GM12878 (cell line): ENCODE data around the gene PTPRU. TPM values are rescaled to one million over a fixed set of nuclear protein-coding genes. Genes with fewer than 3 reads are reported as not detected.
A peak's percentile ranks its signal among the peaks of the same experiment; 100 is the strongest.

Source experiments
- ATAC-seq: fragments of 200-7000 bp; cut with Tn5 transposase; 3 replicates; pipeline ENCODE4 v1.9.1; 2020; ENCODE audit warnings: mild to moderate bottlenecking, moderate library complexity
- BruUV-seq: library from RNA; stranded (reverse); fragments of 400-500 nt; replicated peaks from 2 replicates; lab custom pipeline; 2021; lab: Mats Ljungman, UMichigan
- CTCF ChIA-PET: fragments of 300-600 bp; sonication (Branson Sonifier 250); formaldehyde crosslinking; extraction: SDS; loops from one replicate; lab custom pipeline; 2021; ENCODE audit warnings: inconsistent platforms; lab: Yijun Ruan, JAX
- POLR2A ChIA-PET: fragments of 350-600 bp; formaldehyde crosslinking; extraction: SDS; loops from one replicate; lab custom pipeline; 2021; ENCODE audit warnings: inconsistent platforms; lab: Charles Lee
- RAD21 ChIA-PET: fragments of 300-600 bp; sonication (Branson Sonifier 250); formaldehyde crosslinking; loops from one replicate; lab custom pipeline; 2023; ENCODE audit warnings: antibody characterized with exemption; ENCODE audit not compliant: unreplicated experiment; lab: Charles Lee
- SMC1A ChIA-PET: fragments of 300-600 bp; sonication (Branson Sonifier 250); formaldehyde crosslinking; loops from one replicate; lab custom pipeline; 2023; ENCODE audit not compliant: unreplicated experiment, uncharacterized antibody; lab: Charles Lee
- DNase-seq: peaks from one replicate; pipeline ENCODE4 v3.0.0-alpha.2; 2011; ENCODE audit warnings: low read depth, low spot score
- FAIRE-seq: peaks from 3 replicates; lab custom pipeline; 2011; peaks lifted over from hg19 to GRCh38; lab: Jason Lieb, UNC
- H2AFZ ChIP-seq: 2 replicates; pipeline ENCODE4 v1.6.0; 2011; ENCODE audit warnings: low read depth, low read length, control low read depth; ENCODE audit not compliant: control insufficient read depth
- H3K27ac ChIP-seq: 2 replicates; pipeline ENCODE4 v1.5.1; 2011; ENCODE audit warnings: control low read depth; ENCODE audit not compliant: control insufficient read depth, insufficient read depth
- H3K27me3 ChIP-seq, 2 experiments: replicated peaks in 1 of 2; 2 replicates each; pipeline versions ENCODE4 v1.6.0 to v1.6.1; 2011; ENCODE audit warnings: low read length in 1 of 2; ENCODE audit not compliant: control insufficient read depth in 2 of 2, insufficient read depth in 2 of 2
- H3K36me3 ChIP-seq, 2 experiments: 2 replicates each; pipeline ENCODE4 v1.5.1; 2011; ENCODE audit warnings: low read length in 1 of 2; ENCODE audit not compliant: control insufficient read depth in 2 of 2, insufficient read depth in 2 of 2
- H3K4me1 ChIP-seq: 2 replicates; pipeline ENCODE4 v1.6.1; 2011; ENCODE audit warnings: mild to moderate bottlenecking, low read length, moderate library complexity, mixed read lengths; ENCODE audit not compliant: control insufficient read depth, insufficient read depth
- H3K4me2 ChIP-seq: 2 replicates; pipeline ENCODE4 v1.6.0; 2011; ENCODE audit warnings: control low read depth; ENCODE audit not compliant: control insufficient read depth, insufficient read depth
- H3K4me3 ChIP-seq: fragments of 200-600 bp; sonication (generic); 2 replicates; pipeline ENCODE4 v1.5.1; 2016
- H3K79me2 ChIP-seq: 2 replicates; pipeline ENCODE4 v1.6.0; 2011; ENCODE audit warnings: low read length; ENCODE audit not compliant: control insufficient read depth, insufficient read depth
- H3K9ac ChIP-seq: 2 replicates; pipeline ENCODE4 v1.8.0; 2011; ENCODE audit warnings: low read length, control low read depth, mixed read lengths; ENCODE audit not compliant: control insufficient read depth, insufficient read depth
- H3K9me3 ChIP-seq: replicated peaks from 3 replicates; pipeline ENCODE4 v1.5.1; 2011; ENCODE audit warnings: mild to moderate bottlenecking, low read length; ENCODE audit not compliant: control insufficient read depth, insufficient read depth
- H4K20me1 ChIP-seq: 2 replicates; pipeline ENCODE4 v1.6.0; 2011; ENCODE audit not compliant: control insufficient read depth, insufficient read depth
- EP300 ChIP-seq, 2 experiments: fragments of 150-350 bp in 1 of 2; IDR thresholded peaks; 2 replicates each; pipeline ENCODE4 v1.6.1; 2011 to 2012; ENCODE audit warnings: low read depth in 2 of 2, low read length in 2 of 2, borderline replicate concordance in 1 of 2, improper control_type of control experiment in 1 of 2, inconsistent platforms in 1 of 2; ENCODE audit not compliant: control insufficient read depth in 1 of 2
- HDAC6 ChIP-seq: fragments of 200-600 bp; sonication (generic); IDR thresholded peaks from one replicate; pipeline ENCODE4 v1.8.0; 2017; ENCODE audit warnings: antibody characterized with exemption; ENCODE audit not compliant: unreplicated experiment
- IRF4 ChIP-seq: IDR thresholded peaks from 2 replicates; pipeline ENCODE4 v1.6.1; 2011; ENCODE audit warnings: low read depth, low read length
- MEF2A ChIP-seq: IDR thresholded peaks from 2 replicates; pipeline ENCODE4 v1.6.1; 2011; ENCODE audit warnings: low read depth, mild to moderate bottlenecking, low read length, moderate library complexity; ENCODE audit not compliant: insufficient read depth
- NFYA ChIP-seq: IDR thresholded peaks from 2 replicates; pipeline ENCODE4 v1.6.1; 2011; ENCODE audit warnings: low read depth, mild to moderate bottlenecking, low read length, improper control_type of control experiment, borderline replicate concordance
- SMARCA5 ChIP-seq: fragments of 450-650 bp; IDR thresholded peaks from 2 replicates; pipeline ENCODE4 v1.6.1; 2017; ENCODE audit warnings: mild to moderate bottlenecking
- SUPT20H ChIP-seq: IDR thresholded peaks from 2 replicates; pipeline ENCODE4 v1.6.1; 2011; ENCODE audit warnings: low read depth, mild to moderate bottlenecking, low read length, moderate library complexity, borderline replicate concordance; ENCODE audit not compliant: control insufficient read depth
- WGBS: methylation state at CpG from one replicate; pipeline ENCODE4 v1.1.6; 2016; ENCODE audit warnings: low lambda C conversion rate; ENCODE audit not compliant: insufficient replicate concordance, insufficient coverage; ENCODE audit errors: missing lambda C conversion rate; 5-methylcytosine and 5-hydroxymethylcytosine counted together
- in situ Hi-C: fragments of 300-500 bp; cut with MboI; formaldehyde crosslinking; loops from 9 replicates; pipeline ENCODE4 v1.14.3; 2018; ENCODE audit warnings: mixed read lengths
- intact Hi-C: fragments of 100-400 bp; cut with micrococcal nuclease; formaldehyde crosslinking; loops from one replicate; pipeline ENCODE4 v1.14.2; 2022; ENCODE audit not compliant: unreplicated experiment
- polyA plus RNA-seq, 11 experiments: library from polyadenylated mRNA; depleted of rRNA in 4 of 11; unstranded in 6 of 11; stranded (reverse) in 5 of 11; fragments of >200 nt; fragmentation: Nextera tagmentation in 4 of 11; fragmentation: Illumina TruSeq in 1 of 11; extraction: Ambion mirVana in 4 of 11; extraction: Trizol in 1 of 11; gene quantifications; 1 replicate in 1 of 11; 2 replicates in 10 of 11; pipeline versions ENCODE4 v1.2.1 to v1.2.3, GENCODE V29; 2011 to 2016; ENCODE audit warnings: inconsistent platforms in 2 of 11, missing spikeins in 2 of 11, low read depth in 1 of 11
- total RNA-seq, 4 experiments: library from RNA; depleted of rRNA in 3 of 4; stranded (reverse); fragments of >200 nt in 3 of 4; fragmentation: Illumina TruSeq in 1 of 4; extraction: Trizol in 1 of 4; gene quantifications; 2 replicates each; pipeline versions ENCODE4 v1.2.1 to v1.2.3, GENCODE V29; 2013 to 2021
- TF ChIP-seq, protein P1 (sequence below): fragments of 450-650 bp; conservative IDR thresholded peaks from 2 replicates; pipeline ENCODE4 v1.6.1; 2017; ENCODE audit warnings: mild to moderate bottlenecking, moderate library complexity
- TF ChIP-seq, protein P2 (sequence below): fragments of 450-650 bp; IDR thresholded peaks from 2 replicates; pipeline ENCODE4 v1.6.1; 2017; ENCODE audit warnings: mild to moderate bottlenecking, low read depth, inconsistent platforms; ENCODE audit not compliant: poor library complexity, severe bottlenecking
- TF ChIP-seq, protein P3 (sequence below): IDR thresholded peaks from 2 replicates; pipeline ENCODE4 v1.6.1; 2012; ENCODE audit warnings: low read depth, low read length, improper control_type of control experiment
- TF ChIP-seq, protein P4 (sequence below): fragments of 450-650 bp; IDR thresholded peaks from 2 replicates; pipeline ENCODE4 v1.6.1; 2014; ENCODE audit warnings: mild to moderate bottlenecking

The PTPRU gene
- total and polyA plus RNA-seq, 10 of the 15 experiments (the other 5 are each of a cell fraction or from before 2014, with no cell fraction given) = 0.04 to 2.5 (median 0.73) TPM

DNA sequence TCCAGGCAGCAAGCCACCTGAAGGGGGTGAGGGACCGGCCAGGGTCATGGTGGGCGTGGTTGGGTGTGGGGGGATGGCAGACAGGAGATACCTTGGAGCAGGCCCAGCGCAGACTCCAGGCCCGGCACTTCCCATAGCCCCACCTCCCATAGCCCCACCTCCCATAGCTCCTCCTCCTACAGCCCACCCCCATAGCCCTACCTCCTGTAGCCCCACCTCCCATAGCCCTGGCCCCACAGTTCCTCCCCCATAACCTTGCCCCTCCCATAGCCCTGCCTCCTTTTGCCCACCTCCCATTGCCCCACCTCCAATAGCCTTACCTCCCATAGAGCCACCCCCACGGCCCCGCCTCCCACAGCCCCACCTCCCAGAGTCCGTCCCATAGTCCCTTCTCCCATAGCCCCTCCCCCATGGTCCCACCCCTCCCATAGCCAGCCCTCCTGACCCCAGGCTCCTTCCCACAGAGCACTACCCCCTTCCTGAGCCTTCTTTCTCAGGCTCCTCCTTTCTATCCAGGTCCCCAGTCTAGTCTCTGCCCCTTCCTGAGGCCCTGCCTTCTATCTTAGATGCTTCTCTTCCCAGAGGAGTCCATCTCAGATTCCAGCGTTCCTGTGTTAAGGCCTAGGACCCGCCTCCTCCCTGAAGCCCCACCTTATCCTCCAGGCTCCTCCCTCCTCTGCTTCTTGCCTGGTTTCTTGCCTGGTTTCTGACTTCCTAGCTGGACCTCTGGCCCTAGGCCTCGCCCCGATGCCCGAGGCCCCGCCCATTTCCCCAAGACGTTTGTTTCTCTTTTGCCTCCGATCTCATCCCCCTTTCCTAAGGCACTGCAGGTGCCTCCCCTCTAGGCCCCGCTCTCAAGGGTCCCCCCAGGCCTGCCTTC is 46.8 kb downstream of the PTPRU start:
- no peaks in the 10 kb centered on the region for H3K9me3 ChIP-seq
- in situ Hi-C loops (no loop called here), intact Hi-C loops (no loop called here)
- no peak overlapping the region for H3K9ac ChIP-seq
- SMC1A ChIA-PET = no interaction called here
- POLR2A ChIA-PET = no interaction called here
- no peaks in the 10 kb centered on the region for H3K27me3 ChIP-seq
- DNase-seq = no peak
- peak overlapping the region; percentile 42 for H3K4me2 ChIP-seq
- no peaks in the 10 kb centered on the region for H3K36me3 ChIP-seq
- H4K20me1 ChIP-seq = no peaks in the 10 kb centered on the region
- ATAC-seq = peak; percentile 80
- WGBS = 15% methylated on average over 11 of the region's 16 CpGs
- CTCF ChIA-PET = no interaction called here
- H2AFZ ChIP-seq = peak overlapping the region; percentile 78
- RAD21 ChIA-PET = no interaction called here
- no peaks in the 10 kb centered on the region for H3K79me2 ChIP-seq
- H3K4me1 ChIP-seq = no peaks in the 10 kb centered on the region
- H3K27ac ChIP-seq = no peak overlapping the region
- no peak overlapping the region for H3K4me3 ChIP-seq
- BruUV-seq = no TSS peak
- peak; percentile 80 for FAIRE-seq
- TF ChIP-seq MEF2A = no peak
- TF ChIP-seq, protein P1, sequence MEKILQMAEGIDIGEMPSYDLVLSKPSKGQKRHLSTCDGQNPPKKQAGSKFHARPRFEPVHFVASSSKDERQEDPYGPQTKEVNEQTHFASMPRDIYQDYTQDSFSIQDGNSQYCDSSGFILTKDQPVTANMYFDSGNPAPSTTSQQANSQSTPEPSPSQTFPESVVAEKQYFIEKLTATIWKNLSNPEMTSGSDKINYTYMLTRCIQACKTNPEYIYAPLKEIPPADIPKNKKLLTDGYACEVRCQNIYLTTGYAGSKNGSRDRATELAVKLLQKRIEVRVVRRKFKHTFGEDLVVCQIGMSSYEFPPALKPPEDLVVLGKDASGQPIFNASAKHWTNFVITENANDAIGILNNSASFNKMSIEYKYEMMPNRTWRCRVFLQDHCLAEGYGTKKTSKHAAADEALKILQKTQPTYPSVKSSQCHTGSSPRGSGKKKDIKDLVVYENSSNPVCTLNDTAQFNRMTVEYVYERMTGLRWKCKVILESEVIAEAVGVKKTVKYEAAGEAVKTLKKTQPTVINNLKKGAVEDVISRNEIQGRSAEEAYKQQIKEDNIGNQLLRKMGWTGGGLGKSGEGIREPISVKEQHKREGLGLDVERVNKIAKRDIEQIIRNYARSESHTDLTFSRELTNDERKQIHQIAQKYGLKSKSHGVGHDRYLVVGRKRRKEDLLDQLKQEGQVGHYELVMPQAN = no peak
- no peak for TF ChIP-seq SUPT20H
- no peak for TF ChIP-seq IRF4
- TF ChIP-seq NFYA = no peak
- TF ChIP-seq, protein P2, sequence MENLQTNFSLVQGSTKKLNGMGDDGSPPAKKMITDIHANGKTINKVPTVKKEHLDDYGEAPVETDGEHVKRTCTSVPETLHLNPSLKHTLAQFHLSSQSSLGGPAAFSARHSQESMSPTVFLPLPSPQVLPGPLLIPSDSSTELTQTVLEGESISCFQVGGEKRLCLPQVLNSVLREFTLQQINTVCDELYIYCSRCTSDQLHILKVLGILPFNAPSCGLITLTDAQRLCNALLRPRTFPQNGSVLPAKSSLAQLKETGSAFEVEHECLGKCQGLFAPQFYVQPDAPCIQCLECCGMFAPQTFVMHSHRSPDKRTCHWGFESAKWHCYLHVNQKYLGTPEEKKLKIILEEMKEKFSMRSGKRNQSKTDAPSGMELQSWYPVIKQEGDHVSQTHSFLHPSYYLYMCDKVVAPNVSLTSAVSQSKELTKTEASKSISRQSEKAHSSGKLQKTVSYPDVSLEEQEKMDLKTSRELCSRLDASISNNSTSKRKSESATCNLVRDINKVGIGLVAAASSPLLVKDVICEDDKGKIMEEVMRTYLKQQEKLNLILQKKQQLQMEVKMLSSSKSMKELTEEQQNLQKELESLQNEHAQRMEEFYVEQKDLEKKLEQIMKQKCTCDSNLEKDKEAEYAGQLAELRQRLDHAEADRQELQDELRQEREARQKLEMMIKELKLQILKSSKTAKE = no peak
- TF ChIP-seq, protein P3, sequence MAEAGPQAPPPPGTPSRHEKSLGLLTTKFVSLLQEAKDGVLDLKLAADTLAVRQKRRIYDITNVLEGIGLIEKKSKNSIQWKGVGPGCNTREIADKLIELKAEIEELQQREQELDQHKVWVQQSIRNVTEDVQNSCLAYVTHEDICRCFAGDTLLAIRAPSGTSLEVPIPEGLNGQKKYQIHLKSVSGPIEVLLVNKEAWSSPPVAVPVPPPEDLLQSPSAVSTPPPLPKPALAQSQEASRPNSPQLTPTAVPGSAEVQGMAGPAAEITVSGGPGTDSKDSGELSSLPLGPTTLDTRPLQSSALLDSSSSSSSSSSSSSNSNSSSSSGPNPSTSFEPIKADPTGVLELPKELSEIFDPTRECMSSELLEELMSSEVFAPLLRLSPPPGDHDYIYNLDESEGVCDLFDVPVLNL = no peak
- no peak for TF ChIP-seq EP300 (IDR thresholded peaks at IDR 0.05; ENCODE audit: borderline replicate concordance in 1 of 2, control insufficient read depth in 1 of 2, low read depth in 2 of 2, low read length in 2 of 2)
- TF ChIP-seq SMARCA5 = no peak
- TF ChIP-seq, protein P4, sequence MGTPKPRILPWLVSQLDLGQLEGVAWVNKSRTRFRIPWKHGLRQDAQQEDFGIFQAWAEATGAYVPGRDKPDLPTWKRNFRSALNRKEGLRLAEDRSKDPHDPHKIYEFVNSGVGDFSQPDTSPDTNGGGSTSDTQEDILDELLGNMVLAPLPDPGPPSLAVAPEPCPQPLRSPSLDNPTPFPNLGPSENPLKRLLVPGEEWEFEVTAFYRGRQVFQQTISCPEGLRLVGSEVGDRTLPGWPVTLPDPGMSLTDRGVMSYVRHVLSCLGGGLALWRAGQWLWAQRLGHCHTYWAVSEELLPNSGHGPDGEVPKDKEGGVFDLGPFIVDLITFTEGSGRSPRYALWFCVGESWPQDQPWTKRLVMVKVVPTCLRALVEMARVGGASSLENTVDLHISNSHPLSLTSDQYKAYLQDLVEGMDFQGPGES = no peak
- no peak for TF ChIP-seq HDAC6
